AG08396 (cell line): ENCODE data around the gene HCAR3.
"Not testable (repeated sequence)": the region's sequence is repeated elsewhere in the genome, so short reads cannot be mapped to it uniquely, and the experiment has no call there.

Experiments used
- DNase-seq: peaks from one replicate; pipeline ENCODE4 v3.0.0; 2012; ENCODE audit warnings: low spot score, mixed read lengths

The HCAR3 gene

GRCh38 chr12:122722387-122722786 is 5.8 kb upstream of the HCAR3 start:
- no peak for DNase-seq

GRCh38 chr12:122721057-122721545 is 4.5 kb upstream of the HCAR3 start:
- DNase-seq, result no peak

- not testable (repeated sequence) for DNase-seq
Measured at GRCh38 chr12:122715211-122715610, 1.4 kb downstream of the HCAR3 start.

GRCh38 chr12:122713491-122714188 is 3.0 kb downstream of the HCAR3 start:
- DNase-seq, result not testable (repeated sequence)

- DNase-seq, result not testable (repeated sequence)
Measured at GRCh38 chr12:122711266-122711665, 5.3 kb downstream of the HCAR3 start.

GRCh38 chr12:122710341-122710740 is 6.3 kb downstream of the HCAR3 start:
- DNase-seq, result not testable (repeated sequence)

- not testable (repeated sequence) for DNase-seq
Measured at GRCh38 chr12:122709287-122709686, 7.3 kb downstream of the HCAR3 start.

- not testable (repeated sequence) for DNase-seq
Measured at GRCh38 chr12:122703841-122704240, 12.8 kb downstream of the HCAR3 start.

- not testable (repeated sequence) for DNase-seq
Measured at GRCh38 chr12:122702890-122703611, 13.6 kb downstream of the HCAR3 start, which contains the start of gene HCAR2. Gene HCAR2, minus strand, starts transcription at chr12:122703357. Its CDS starts 74 bp downstream, at chr12:122703283.

- DNase-seq, result not testable (repeated sequence)
Measured at GRCh38 chr12:122701481-122701880, 15.1 kb downstream of the HCAR3 start.

- not testable (repeated sequence) for DNase-seq
Measured at GRCh38 chr12:122700038-122700710, 16.4 kb downstream of the HCAR3 start.

GRCh38 chr12:122696922-122697321 is 19.7 kb downstream of the HCAR3 start:
- not testable (repeated sequence) for DNase-seq

- DNase-seq, result no peak
Measured at GRCh38 chr12:122691566-122691965, 25.0 kb downstream of the HCAR3 start.

GRCh38 chr12:122688291-122688690 is 28.3 kb downstream of the HCAR3 start:
- no peak for DNase-seq

- no peak for DNase-seq
Measured at GRCh38 chr12:122687086-122687485, 29.5 kb downstream of the HCAR3 start.

- no peak for DNase-seq
Measured at GRCh38 chr12:122686538-122686937, 30.1 kb downstream of the HCAR3 start.

GRCh38 chr12:122684297-122684813 is 32.3 kb downstream of the HCAR3 start:
- no peak for DNase-seq

- DNase-seq, result peak; percentile 25
Measured at GRCh38 chr12:122681814-122682213, 34.8 kb downstream of the HCAR3 start.

GRCh38 chr12:122680989-122681388 is 35.6 kb downstream of the HCAR3 start:
- DNase-seq, result not testable (repeated sequence)

- DNase-seq, result not testable (repeated sequence)
Measured at GRCh38 chr12:122676781-122677180, 39.8 kb downstream of the HCAR3 start.

- DNase-seq, result not testable (repeated sequence)
Measured at GRCh38 chr12:122676015-122676414, 40.6 kb downstream of the HCAR3 start.

GRCh38 chr12:122672515-122672914 is 44.1 kb downstream of the HCAR3 start:
- DNase-seq, result no peak
